Nephron progenitor cell (in vitro differentiated cells): ENCODE data around the gene KCNJ1.
A peak's percentile ranks its signal among the peaks of the same experiment; 100 is the strongest.

Experiments used
- DNase-seq: peaks from one replicate; pipeline ENCODE4 v3.0.0; 2021
- H3K27ac Mint-ChIP-seq: 2 replicates; pipeline ENCODE4 v1.8.0; 2021; ENCODE audit warnings: mild to moderate bottlenecking, moderate library complexity, mixed read lengths
- H3K27me3 Mint-ChIP-seq: 2 replicates; pipeline ENCODE4 v1.8.0; 2021; ENCODE audit warnings: mild to moderate bottlenecking, low read depth, mixed read lengths; ENCODE audit not compliant: poor library complexity
- H3K36me3 Mint-ChIP-seq: 2 replicates; pipeline ENCODE4 v1.8.0; 2021; ENCODE audit warnings: low read depth, mixed read lengths
- H3K4me1 Mint-ChIP-seq: 2 replicates; pipeline ENCODE4 v1.8.0; 2021; ENCODE audit warnings: mixed read lengths
- H3K4me3 Mint-ChIP-seq: 2 replicates; pipeline ENCODE4 v1.8.0; 2021; ENCODE audit warnings: mild to moderate bottlenecking, moderate library complexity, mixed read lengths
- H3K9me3 Mint-ChIP-seq: 2 replicates; pipeline ENCODE4 v1.8.0; 2021; ENCODE audit warnings: mild to moderate bottlenecking, moderate library complexity, mixed read lengths
- TF ChIP-seq, protein P1 (sequence below): fragments of 200-600 bp; sonication (generic); IDR thresholded peaks from 2 replicates; pipeline ENCODE4 v1.5.0; 2021; ENCODE audit warnings: antibody characterized with exemption

KCNJ1 gene

DNA sequence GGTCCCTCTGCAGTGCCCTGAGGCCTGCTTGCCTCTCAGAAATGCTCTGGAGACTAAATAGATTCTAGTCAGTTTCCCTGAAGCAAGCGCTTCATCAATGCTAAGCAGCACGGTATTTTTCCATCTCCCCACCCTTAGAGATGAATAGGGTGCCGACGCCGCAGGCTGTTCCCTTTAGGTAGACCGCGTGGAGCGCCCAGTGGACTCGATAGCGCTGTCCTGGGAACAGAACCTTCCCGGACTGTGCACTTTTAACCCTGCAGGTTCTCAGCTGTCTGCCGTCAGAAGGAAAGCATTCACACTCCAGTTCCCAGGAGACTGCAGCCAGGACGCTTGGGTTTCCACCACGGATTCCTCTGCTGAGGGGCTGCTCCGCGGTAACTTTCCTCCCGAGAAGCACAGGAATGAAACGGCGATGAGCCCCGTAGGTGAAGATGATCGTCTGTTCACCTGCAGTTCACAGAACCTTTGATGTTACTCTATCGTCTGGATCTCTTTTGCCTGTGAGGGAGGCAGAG, 9.1 kb upstream of the KCNJ1 start:
- peaks cover 30% of the 10 kb centered on the region for H3K27me3 Mint-ChIP-seq
- no peaks in the 10 kb centered on the region for H3K9me3 Mint-ChIP-seq
- H3K4me3 Mint-ChIP-seq, result no peak overlapping the region
- H3K4me1 Mint-ChIP-seq, result peaks cover 55% of the 10 kb centered on the region
- H3K27ac Mint-ChIP-seq, result no peak overlapping the region
- TF ChIP-seq, protein P1, sequence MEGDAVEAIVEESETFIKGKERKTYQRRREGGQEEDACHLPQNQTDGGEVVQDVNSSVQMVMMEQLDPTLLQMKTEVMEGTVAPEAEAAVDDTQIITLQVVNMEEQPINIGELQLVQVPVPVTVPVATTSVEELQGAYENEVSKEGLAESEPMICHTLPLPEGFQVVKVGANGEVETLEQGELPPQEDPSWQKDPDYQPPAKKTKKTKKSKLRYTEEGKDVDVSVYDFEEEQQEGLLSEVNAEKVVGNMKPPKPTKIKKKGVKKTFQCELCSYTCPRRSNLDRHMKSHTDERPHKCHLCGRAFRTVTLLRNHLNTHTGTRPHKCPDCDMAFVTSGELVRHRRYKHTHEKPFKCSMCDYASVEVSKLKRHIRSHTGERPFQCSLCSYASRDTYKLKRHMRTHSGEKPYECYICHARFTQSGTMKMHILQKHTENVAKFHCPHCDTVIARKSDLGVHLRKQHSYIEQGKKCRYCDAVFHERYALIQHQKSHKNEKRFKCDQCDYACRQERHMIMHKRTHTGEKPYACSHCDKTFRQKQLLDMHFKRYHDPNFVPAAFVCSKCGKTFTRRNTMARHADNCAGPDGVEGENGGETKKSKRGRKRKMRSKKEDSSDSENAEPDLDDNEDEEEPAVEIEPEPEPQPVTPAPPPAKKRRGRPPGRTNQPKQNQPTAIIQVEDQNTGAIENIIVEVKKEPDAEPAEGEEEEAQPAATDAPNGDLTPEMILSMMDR, result no peak
- DNase-seq, result no peak
- H3K36me3 Mint-ChIP-seq, result no peaks in the 10 kb centered on the region

- H3K36me3 Mint-ChIP-seq, result no peaks in the 10 kb centered on the region
- TF ChIP-seq, protein P1, result no peak
- H3K4me1 Mint-ChIP-seq, result peaks cover 54% of the 10 kb centered on the region
- DNase-seq, result no peak
- no peak overlapping the region for H3K27ac Mint-ChIP-seq
- H3K4me3 Mint-ChIP-seq, result no peak overlapping the region
- peaks cover 34% of the 10 kb centered on the region for H3K27me3 Mint-ChIP-seq
- H3K9me3 Mint-ChIP-seq, result no peaks in the 10 kb centered on the region
Measured at GRCh38 chr11:128874427-128874826, 7.3 kb upstream of the KCNJ1 start.

- no peaks in the 10 kb centered on the region for H3K36me3 Mint-ChIP-seq
- peaks cover 41% of the 10 kb centered on the region for H3K4me1 Mint-ChIP-seq
- H3K4me3 Mint-ChIP-seq, result peak overlapping the region; percentile 6
- TF ChIP-seq, protein P1, result no peak
- peaks cover 34% of the 10 kb centered on the region for H3K27me3 Mint-ChIP-seq
- H3K9me3 Mint-ChIP-seq, result no peaks in the 10 kb centered on the region
- DNase-seq, result no peak
- no peak overlapping the region for H3K27ac Mint-ChIP-seq
Measured at GRCh38 chr11:128872594-128872993, 5.5 kb upstream of the KCNJ1 start.

DNA sequence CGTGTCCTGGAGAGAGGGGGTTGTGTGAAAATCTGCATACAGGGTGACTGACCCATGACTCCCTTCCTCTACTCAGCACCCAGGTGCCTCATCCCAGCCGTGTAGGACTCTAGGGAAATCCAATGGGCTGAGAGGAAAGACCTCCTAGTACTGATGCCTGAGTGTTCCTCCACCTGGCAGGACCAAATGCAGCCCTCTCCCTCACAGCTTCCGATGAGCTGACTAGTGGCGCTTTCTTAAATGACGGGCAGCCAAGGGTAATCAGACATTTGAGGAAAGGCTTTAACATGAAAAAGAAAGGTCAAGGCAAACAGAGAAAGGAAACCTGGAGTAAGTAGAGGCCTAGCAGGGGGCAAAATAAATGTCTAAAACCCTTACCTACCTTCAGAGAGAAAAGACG, 5.0 kb upstream of the KCNJ1 start:
- Mint-ChIP-seq H3K9me3 (no peaks in the 10 kb centered on the region), H3K36me3 (no peaks in the 10 kb centered on the region), H3K4me3 (peak overlapping the region; percentile 6), H3K27me3 (peaks cover 34% of the 10 kb centered on the region), H3K4me1 (peaks cover 41% of the 10 kb centered on the region), H3K27ac (no peak overlapping the region)
- DNase-seq, result no peak
- TF ChIP-seq, protein P1, result no peak

DNA sequence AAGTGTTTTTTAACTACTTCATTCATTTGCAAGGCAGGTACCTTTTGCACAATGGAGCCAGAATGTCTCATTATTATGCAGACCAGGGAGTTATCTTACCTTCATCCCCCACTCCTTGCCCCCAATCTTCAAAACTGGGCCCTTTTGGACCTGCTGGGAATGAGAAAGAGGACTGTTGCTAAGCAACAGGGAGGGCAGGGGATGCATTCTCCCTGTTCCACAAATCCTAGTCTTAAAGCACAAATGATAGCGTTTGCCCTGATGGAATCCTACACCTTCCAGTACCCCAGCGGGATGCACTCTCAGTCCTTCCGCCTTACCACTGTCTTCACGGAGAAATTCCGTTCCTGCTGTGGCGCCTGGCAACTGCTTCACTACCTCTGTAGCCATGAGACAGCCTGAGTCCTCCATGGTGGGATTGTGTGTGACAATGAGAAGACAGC, 4.1 kb upstream of the KCNJ1 start:
- Mint-ChIP-seq H3K36me3 (no peaks in the 10 kb centered on the region), H3K4me1 (peaks cover 41% of the 10 kb centered on the region), H3K4me3 (no peak overlapping the region), H3K27ac (no peak overlapping the region), H3K9me3 (no peaks in the 10 kb centered on the region), H3K27me3 (peaks cover 34% of the 10 kb centered on the region)
- no peak for DNase-seq
- TF ChIP-seq, protein P1, result no peak
